IPS DF 4.7 (cell line): Measurements from ENCODE around the gene HBA1.
"Not testable (repeated sequence)": the region's sequence is repeated elsewhere in the genome, so short reads cannot be mapped to it uniquely, and the experiment has no call there.

Source experiments
- DNase-seq: peaks from one replicate; pipeline ENCODE4 v3.0.0-alpha.2; 2013; ENCODE audit warnings: low spot score; ENCODE audit errors: extremely low read depth

HBA1 gene

GRCh38 chr16:173928-174769 lies 2.3 kb upstream of the HBA1 start:
- DNase-seq, result not testable (repeated sequence)

GRCh38 chr16:175011-175949 lies 1.2 kb upstream of the HBA1 start:
- DNase-seq, result no peak

- DNase-seq, result not testable (repeated sequence)
Observed at GRCh38 chr16:176006-176405, 474 bp upstream of the HBA1 start.

GRCh38 chr16:177394-177822 lies 928 bp downstream of the HBA1 start:
- no peak for DNase-seq

- DNase-seq, result no peak
Observed at GRCh38 chr16:177981-178667, 1.6 kb downstream of the HBA1 start.

GRCh38 chr16:178668-179015 lies 2.2 kb downstream of the HBA1 start:
- DNase-seq, result no peak

- no peak for DNase-seq
Observed at GRCh38 chr16:179211-180092, 3.0 kb downstream of the HBA1 start.

GRCh38 chr16:180101-180675 lies 3.7 kb downstream of the HBA1 start, which contains the start of gene HBQ1:
TSS of gene HBQ1 (plus strand) at chr16:180459. CDS start at chr16:180487, 28 bp downstream.
- no peak for DNase-seq

- DNase-seq, result no peak
Observed at GRCh38 chr16:180681-181564, 4.4 kb downstream of the HBA1 start.

GRCh38 chr16:181565-182021 lies 5.1 kb downstream of the HBA1 start:
- DNase-seq, result no peak

- no peak for DNase-seq
Observed at GRCh38 chr16:183005-183404, 6.5 kb downstream of the HBA1 start.

GRCh38 chr16:185213-185612 lies 8.7 kb downstream of the HBA1 start:
- no peak for DNase-seq

- no peak for DNase-seq
Observed at GRCh38 chr16:185691-186090, 9.2 kb downstream of the HBA1 start.

- DNase-seq, result no peak
Observed at GRCh38 chr16:187330-187729, 10.8 kb downstream of the HBA1 start.

GRCh38 chr16:188674-189073 lies 12.2 kb downstream of the HBA1 start:
- no peak for DNase-seq

- no peak for DNase-seq
Observed at GRCh38 chr16:189604-190186, 13.2 kb downstream of the HBA1 start.

- DNase-seq, result no peak
Observed at GRCh38 chr16:191831-192230, 15.4 kb downstream of the HBA1 start.

GRCh38 chr16:192686-193085 lies 16.2 kb downstream of the HBA1 start:
- no peak for DNase-seq

GRCh38 chr16:193441-193840 lies 17.0 kb downstream of the HBA1 start:
- DNase-seq, result no peak
